HepG2 (cell line): ENCODE measurements around the gene WASHC2C.
"Not testable (repeated sequence)": the region's sequence is repeated elsewhere in the genome, so short reads cannot be mapped to it uniquely, and the experiment has no call there.

ENCODE experiments used
- TAF1 ChIP-seq: sonication (generic); formaldehyde crosslinking; IDR thresholded peaks from 2 replicates; pipeline ENCODE4 v1.4.0; 2020; ENCODE audit warnings: missing genetic modification reagents
- TOE1 ChIP-seq: sonication (generic); formaldehyde crosslinking; IDR thresholded peaks from 2 replicates; pipeline ENCODE4 v1.4.0; 2020; ENCODE audit warnings: mild to moderate bottlenecking, missing genetic modification reagents
- TF ChIP-seq, protein P1 (sequence below): sonication (generic); formaldehyde crosslinking; IDR thresholded peaks from 2 replicates; pipeline ENCODE4 v1.5.1; 2020; ENCODE audit warnings: mild to moderate bottlenecking, missing genetic modification reagents, moderate library complexity

DNA sequence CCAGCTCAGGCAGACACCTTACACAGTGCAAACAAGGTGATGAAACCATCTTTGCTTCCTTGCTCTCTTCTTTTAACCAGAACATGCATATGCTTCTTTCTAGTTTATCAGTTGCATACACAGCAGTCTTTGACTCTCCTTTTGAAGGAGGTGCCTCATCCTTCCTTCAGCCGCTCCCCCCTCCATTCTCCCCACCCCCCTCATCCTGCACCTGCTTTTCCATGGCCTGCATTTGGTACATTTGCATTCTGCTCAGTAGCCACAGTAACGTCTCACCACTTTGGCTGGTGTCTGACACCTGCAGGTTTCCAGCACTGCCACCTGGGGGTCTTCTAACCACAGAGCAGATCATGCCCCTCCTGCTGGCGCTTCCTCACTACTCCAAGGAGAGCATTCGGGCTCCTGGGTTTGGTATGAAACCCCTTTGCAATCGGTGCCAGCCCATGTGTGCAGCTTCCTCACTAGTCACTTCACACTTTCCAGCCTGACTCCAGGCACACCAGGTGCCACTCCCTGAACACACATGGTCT is 60.2 kb downstream of the WASHC2C start:
- not testable (repeated sequence) for TF ChIP-seq TOE1, TAF1
- TF ChIP-seq, protein P1, sequence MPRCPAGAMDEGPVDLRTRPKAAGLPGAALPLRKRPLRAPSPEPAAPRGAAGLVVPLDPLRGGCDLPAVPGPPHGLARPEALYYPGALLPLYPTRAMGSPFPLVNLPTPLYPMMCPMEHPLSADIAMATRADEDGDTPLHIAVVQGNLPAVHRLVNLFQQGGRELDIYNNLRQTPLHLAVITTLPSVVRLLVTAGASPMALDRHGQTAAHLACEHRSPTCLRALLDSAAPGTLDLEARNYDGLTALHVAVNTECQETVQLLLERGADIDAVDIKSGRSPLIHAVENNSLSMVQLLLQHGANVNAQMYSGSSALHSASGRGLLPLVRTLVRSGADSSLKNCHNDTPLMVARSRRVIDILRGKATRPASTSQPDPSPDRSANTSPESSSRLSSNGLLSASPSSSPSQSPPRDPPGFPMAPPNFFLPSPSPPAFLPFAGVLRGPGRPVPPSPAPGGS (CRISPR knock-in tag), result not testable (repeated sequence)
